Calu3 (cell line): ENCODE measurements around the gene MSI2. TPM values are rescaled to one million over a fixed set of nuclear protein-coding genes. Genes with fewer than 3 reads are reported as not detected.

Experiments
- BruUV-seq: library from RNA; stranded (reverse); fragments of 400-500 nt; replicated peaks from 2 replicates; lab custom pipeline; 2021; lab: Mats Ljungman, UMichigan
- CTCF ChIA-PET: fragments of 300-600 bp; sonication (Branson Sonifier 250); formaldehyde crosslinking; loops from one replicate; lab custom pipeline; 2022; ENCODE audit warnings: antibody characterized with exemption; lab: Charles Lee
- DNase-seq: peaks from one replicate; pipeline ENCODE4 v3.0.0; 2022
- H3K27ac Mint-ChIP-seq: one replicate; pipeline ENCODE4 v1.8.0; 2022; ENCODE audit warnings: mixed read lengths; ENCODE audit not compliant: unreplicated experiment
- H3K27me3 Mint-ChIP-seq: one replicate; pipeline ENCODE4 v1.8.0; 2022; ENCODE audit warnings: mixed read lengths; ENCODE audit not compliant: unreplicated experiment
- H3K36me3 Mint-ChIP-seq: one replicate; pipeline ENCODE4 v1.8.0; 2022; ENCODE audit warnings: mild to moderate bottlenecking, moderate library complexity, mixed read lengths; ENCODE audit not compliant: insufficient read depth, unreplicated experiment
- H3K4me1 Mint-ChIP-seq: one replicate; pipeline ENCODE4 v1.8.0; 2022; ENCODE audit warnings: mild to moderate bottlenecking, low read depth, mixed read lengths; ENCODE audit not compliant: unreplicated experiment
- H3K4me3 Mint-ChIP-seq: one replicate; pipeline ENCODE4 v1.8.0; 2022; ENCODE audit warnings: mild to moderate bottlenecking, low read depth, moderate library complexity, mixed read lengths; ENCODE audit not compliant: unreplicated experiment
- H3K9me3 Mint-ChIP-seq: one replicate; pipeline ENCODE4 v1.8.0; 2022; ENCODE audit warnings: low read depth, mixed read lengths; ENCODE audit not compliant: unreplicated experiment
- CTCF ChIP-seq: fragments of 200-600 bp; IDR thresholded peaks from one replicate; pipeline ENCODE4 v1.8.0; 2022; ENCODE audit warnings: antibody characterized with exemption; ENCODE audit not compliant: unreplicated experiment
- intact Hi-C: fragments of 100-400 bp; cut with micrococcal nuclease; formaldehyde crosslinking; loops from one replicate; pipeline ENCODE4 v1.10.0; 2022; ENCODE audit not compliant: unreplicated experiment
- total RNA-seq: library from RNA; stranded (reverse); gene quantifications from 2 replicates; pipeline ENCODE4 v1.2.3, GENCODE V29; 2022

Gene MSI2
- total RNA-seq, 1 experiment from 2014 or later = 66.4 TPM

GRCh38 chr17:57406131-57406980 lies 150.0 kb downstream of the MSI2 start:
- H3K27ac Mint-ChIP-seq = peak overlapping the region; percentile 97
- H3K4me1 Mint-ChIP-seq = peaks cover 32% of the 10 kb centered on the region
- H3K4me3 Mint-ChIP-seq = peak overlapping the region; percentile 51
- TF ChIP-seq CTCF = no peak
- no peaks in the 10 kb centered on the region for H3K36me3 Mint-ChIP-seq
- intact Hi-C loops = loop anchor here (5.0 kb wide), 1 partner anchor 34 kb away; no protein-coding TSS in a partner anchor
- no peaks in the 10 kb centered on the region for H3K27me3 Mint-ChIP-seq
- H3K9me3 Mint-ChIP-seq = no peaks in the 10 kb centered on the region
- CTCF ChIA-PET = interaction anchor here (1.3 to 2.5 kb wide), 2 partner anchors 39 to 163 kb away, joined by 3 to 13 read pairs; no protein-coding TSS in a partner anchor
- BruUV-seq = no TSS peak
- no peak for DNase-seq

- Mint-ChIP-seq H3K36me3 (no peaks in the 10 kb centered on the region), H3K27ac (peak overlapping the region; percentile 97)
- intact Hi-C loops = loop anchor here (5.0 kb wide), 1 partner anchor 35 kb away; no protein-coding TSS in a partner anchor
Measured at GRCh38 chr17:57406981-57407286, 150.6 kb downstream of the MSI2 start.

GRCh38 chr17:57407287-57408070 lies 151.2 kb downstream of the MSI2 start:
- H3K9me3 Mint-ChIP-seq = no peaks in the 10 kb centered on the region
- no peaks in the 10 kb centered on the region for H3K36me3 Mint-ChIP-seq
- TF ChIP-seq CTCF = no peak
- intact Hi-C loops = loop anchor here (5.0 kb wide), 1 partner anchor 35 kb away; no protein-coding TSS in a partner anchor
- H3K4me1 Mint-ChIP-seq = peaks cover 32% of the 10 kb centered on the region
- BruUV-seq = no TSS peak
- peak; percentile 75 for DNase-seq
- CTCF ChIA-PET = interaction anchor here (0.5 to 2.5 kb wide), 4 partner anchors 40 to 164 kb away, joined by 3 to 13 read pairs (median 4); no protein-coding TSS in a partner anchor
- peak overlapping the region; percentile 97 for H3K27ac Mint-ChIP-seq
- H3K27me3 Mint-ChIP-seq = no peaks in the 10 kb centered on the region
- H3K4me3 Mint-ChIP-seq = peak overlapping the region; percentile 51

More at GRCh38 chr17:57406981-57407286, 150.6 kb downstream of the MSI2 start:
- DNase-seq = no peak
- CTCF ChIA-PET = interaction anchor here (0.5 to 2.5 kb wide), 3 partner anchors 40 to 163 kb away, joined by 3 to 13 read pairs (median 3); no protein-coding TSS in a partner anchor
- no peaks in the 10 kb centered on the region for H3K9me3 Mint-ChIP-seq
- TF ChIP-seq CTCF = no peak
- H3K4me3 Mint-ChIP-seq = peak overlapping the region; percentile 51
- no peaks in the 10 kb centered on the region for H3K27me3 Mint-ChIP-seq
- peaks cover 32% of the 10 kb centered on the region for H3K4me1 Mint-ChIP-seq
- BruUV-seq = TSS peak; percentile 99

- Mint-ChIP-seq H3K4me1 (peaks cover 38% of the 10 kb centered on the region), H3K36me3 (no peaks in the 10 kb centered on the region), H3K4me3 (peak overlapping the region; percentile 51), H3K9me3 (no peaks in the 10 kb centered on the region), H3K27ac (peak overlapping the region; percentile 97), H3K27me3 (no peaks in the 10 kb centered on the region)
- DNase-seq = peak; percentile 34
- TF ChIP-seq CTCF = no peak
- CTCF ChIA-PET = interaction anchor here (0.7 to 2.5 kb wide), 2 partner anchors 16 to 165 kb away, joined by 3 to 13 read pairs; no protein-coding TSS in a partner anchor
- TSS peak; percentile 64 for BruUV-seq
- intact Hi-C loops = loop anchor here (5.0 kb wide), 1 partner anchor 36 kb away; no protein-coding TSS in a partner anchor
Measured at GRCh38 chr17:57408071-57408811, 151.9 kb downstream of the MSI2 start.
